ENCODE results near the gene UVSSA. TPM values are rescaled to one million over a fixed set of nuclear protein-coding genes. Genes with fewer than 3 reads are reported as not detected.

The UVSSA gene
- total and polyA plus RNA-seq, 5 donors from 2014 or later, result 2.1 to 42.9 (median 4.0) TPM

DNA sequence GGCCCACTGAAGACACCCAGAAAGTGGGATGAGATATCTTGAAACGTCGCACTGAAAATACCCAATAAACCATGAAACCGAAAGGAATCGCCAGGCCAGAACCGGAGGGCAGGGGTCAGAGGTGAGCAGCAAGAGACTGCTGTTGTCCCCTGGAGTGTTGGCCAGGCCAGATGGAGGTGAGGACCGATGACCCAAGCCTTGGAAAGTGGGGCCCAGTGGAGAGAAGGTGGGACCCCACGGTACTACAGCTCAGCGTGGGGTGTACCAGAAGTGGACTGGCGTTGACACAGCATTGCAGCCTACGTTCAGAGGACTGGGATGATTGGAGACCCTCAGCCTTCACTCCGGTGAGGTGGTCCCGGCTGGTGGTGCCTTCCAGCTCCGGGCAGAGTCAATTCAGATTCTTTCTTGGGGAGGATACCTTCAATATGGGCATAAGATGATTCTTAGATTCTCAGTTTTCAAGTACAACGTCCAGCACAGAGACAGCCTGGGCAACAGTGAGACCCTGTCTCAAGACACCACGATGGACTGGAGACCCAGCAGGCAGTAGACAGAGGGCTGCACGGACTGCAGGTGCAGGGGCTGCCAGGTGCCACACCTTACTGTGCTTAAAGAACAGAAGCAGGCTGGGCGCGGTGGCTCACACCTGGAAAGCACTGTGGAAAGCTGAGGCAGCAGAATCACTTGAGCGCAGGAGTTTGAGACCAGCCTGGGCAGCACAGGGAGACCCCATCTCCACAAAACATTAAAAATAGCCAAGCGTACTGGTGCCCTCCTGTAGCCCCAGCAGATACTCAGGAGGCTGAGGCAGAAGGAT, 34.0 kb upstream of the UVSSA start:
- no peak overlapping the region for H3K4me3 ChIP-seq (ENCODE audit: low read depth, low read length)
- no peak for ATAC-seq (ENCODE audit: low read depth in 2 of 2)
- no peaks in the 10 kb centered on the region for H3K9me3 ChIP-seq (ENCODE audit: control insufficient read depth in 2 of 2, low read length in 2 of 2)
- Mint-ChIP-seq H3K9me3 (peaks cover 0 to 1% (median 0%) of the 10 kb centered on the region in 7 donors), H3K4me1 (peaks cover 10 to 49% (median 20%) of the 10 kb centered on the region in 4 donors), H3K27ac (peak overlapping the region in 2 of 3 donors; percentile 20 to 76), H3K4me3 (no peak overlapping the region), H3K27me3 (no peaks in the 10 kb centered on the region), H3K36me3 (peaks cover 16% of the 10 kb centered on the region)
- H3K27ac ChIP-seq (ENCODE audit: insufficient read depth, low read length, poor library complexity, severe bottlenecking), result no peak overlapping the region
- H3K27me3 ChIP-seq (ENCODE audit: control insufficient read depth, insufficient read depth, low read length), result no peaks in the 10 kb centered on the region
- no peak for DNase-seq
- H3K36me3 ChIP-seq (ENCODE audit: control insufficient read depth, insufficient read depth, low read length), result peaks cover 52% of the 10 kb centered on the region
- H3K4me1 ChIP-seq (ENCODE audit: control insufficient read depth, insufficient read depth, low read length, poor library complexity, severe bottlenecking), result peaks cover 22% of the 10 kb centered on the region

DNA sequence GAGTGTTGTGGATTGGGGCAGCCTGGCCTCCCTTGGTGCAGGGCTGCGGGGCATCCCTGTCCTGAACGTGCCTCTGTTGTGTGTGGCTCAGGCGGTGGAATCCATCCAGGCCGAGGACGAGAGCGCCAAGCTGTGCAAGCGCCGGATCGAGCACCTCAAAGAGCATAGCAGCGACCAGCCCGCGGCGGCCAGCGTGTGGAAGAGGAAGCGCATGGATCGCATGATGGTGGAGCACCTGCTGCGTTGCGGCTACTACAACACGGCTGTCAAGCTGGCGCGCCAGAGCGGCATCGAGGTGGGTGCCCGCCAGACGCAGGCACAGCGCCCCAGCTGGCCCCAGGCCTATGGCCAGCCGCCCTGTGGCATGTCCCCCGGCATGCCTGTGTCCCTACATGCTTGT, 31.7 kb upstream of the UVSSA start:
- Mint-ChIP-seq H3K27me3 (no peaks in the 10 kb centered on the region), H3K4me1 (peaks cover 0 to 31% (median 4%) of the 10 kb centered on the region in 4 donors), H3K27ac (no peak overlapping the region), H3K36me3 (peaks cover 17% of the 10 kb centered on the region), H3K4me3 (no peak overlapping the region), H3K9me3 (peaks cover 0 to 1% (median 0%) of the 10 kb centered on the region in 7 donors)
- no peak overlapping the region for H3K27ac ChIP-seq (ENCODE audit: insufficient read depth, low read length, poor library complexity, severe bottlenecking)
- peaks cover 1% of the 10 kb centered on the region for H3K4me1 ChIP-seq (ENCODE audit: control insufficient read depth, insufficient read depth, low read length, poor library complexity, severe bottlenecking)
- no peak overlapping the region for H3K4me3 ChIP-seq (ENCODE audit: low read depth, low read length)
- ATAC-seq (ENCODE audit: low read depth in 2 of 2) (no peak), DNase-seq (no peak)
- H3K36me3 ChIP-seq (ENCODE audit: control insufficient read depth, insufficient read depth, low read length), result peaks cover 68% of the 10 kb centered on the region
- H3K9me3 ChIP-seq (ENCODE audit: control insufficient read depth in 2 of 2, low read length in 2 of 2), result no peaks in the 10 kb centered on the region
- H3K27me3 ChIP-seq (ENCODE audit: control insufficient read depth, insufficient read depth, low read length), result no peaks in the 10 kb centered on the region

DNA sequence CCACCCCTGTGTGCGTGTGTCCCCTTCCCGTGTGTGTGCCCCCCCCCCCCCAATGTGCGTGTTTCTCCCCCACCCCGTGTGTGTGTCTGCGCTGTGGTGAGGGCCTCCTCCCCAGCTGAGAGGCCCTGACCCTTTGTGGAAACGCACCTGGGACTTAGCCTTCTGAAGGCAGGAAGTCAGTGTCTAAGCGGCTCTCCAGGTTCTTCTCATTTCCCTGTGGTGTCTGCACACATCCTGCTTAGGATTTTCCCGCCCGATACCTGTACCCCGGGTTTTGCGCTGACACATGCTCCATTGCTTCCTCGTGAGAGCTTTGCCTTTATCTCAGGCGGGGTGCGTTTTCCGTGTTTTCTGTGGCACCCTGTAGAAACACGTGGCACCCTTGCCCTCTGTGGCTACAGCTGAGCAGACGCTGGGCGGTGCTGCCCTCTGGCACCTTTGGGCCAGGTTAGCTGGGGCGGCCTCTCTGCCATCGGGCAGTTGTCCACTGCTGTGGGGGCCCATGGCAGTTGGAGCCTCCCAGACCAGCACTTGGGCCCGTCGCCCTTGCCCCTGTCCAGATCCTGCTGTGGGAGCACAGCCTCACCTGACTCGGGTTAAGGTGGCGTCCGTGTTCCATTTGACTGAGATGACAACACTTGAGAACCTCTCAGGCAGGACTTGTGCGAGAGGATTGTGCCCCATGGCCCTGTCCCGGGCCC, 31.0 kb upstream of the UVSSA start:
- no peaks in the 10 kb centered on the region for H3K4me1 ChIP-seq (ENCODE audit: control insufficient read depth, insufficient read depth, low read length, poor library complexity, severe bottlenecking)
- Mint-ChIP-seq H3K27ac (no peak overlapping the region), H3K4me3 (peak overlapping the region in 1 of 4 donors; percentile 41), H3K36me3 (peaks cover 20% of the 10 kb centered on the region), H3K9me3 (no peaks in the 10 kb centered on the region), H3K27me3 (no peaks in the 10 kb centered on the region), H3K4me1 (peaks cover 0 to 26% (median 3%) of the 10 kb centered on the region in 4 donors)
- no peaks in the 10 kb centered on the region for H3K27me3 ChIP-seq (ENCODE audit: control insufficient read depth, insufficient read depth, low read length)
- no peaks in the 10 kb centered on the region for H3K9me3 ChIP-seq (ENCODE audit: control insufficient read depth in 2 of 2, low read length in 2 of 2)
- no peak overlapping the region for H3K27ac ChIP-seq (ENCODE audit: insufficient read depth, low read length, poor library complexity, severe bottlenecking)
- peaks cover 68% of the 10 kb centered on the region for H3K36me3 ChIP-seq (ENCODE audit: control insufficient read depth, insufficient read depth, low read length)
- DNase-seq, result peak in 1 of 3 donors; percentile 45
- no peak for ATAC-seq (ENCODE audit: low read depth in 2 of 2)
- no peak overlapping the region for H3K4me3 ChIP-seq (ENCODE audit: low read depth, low read length)

DNA sequence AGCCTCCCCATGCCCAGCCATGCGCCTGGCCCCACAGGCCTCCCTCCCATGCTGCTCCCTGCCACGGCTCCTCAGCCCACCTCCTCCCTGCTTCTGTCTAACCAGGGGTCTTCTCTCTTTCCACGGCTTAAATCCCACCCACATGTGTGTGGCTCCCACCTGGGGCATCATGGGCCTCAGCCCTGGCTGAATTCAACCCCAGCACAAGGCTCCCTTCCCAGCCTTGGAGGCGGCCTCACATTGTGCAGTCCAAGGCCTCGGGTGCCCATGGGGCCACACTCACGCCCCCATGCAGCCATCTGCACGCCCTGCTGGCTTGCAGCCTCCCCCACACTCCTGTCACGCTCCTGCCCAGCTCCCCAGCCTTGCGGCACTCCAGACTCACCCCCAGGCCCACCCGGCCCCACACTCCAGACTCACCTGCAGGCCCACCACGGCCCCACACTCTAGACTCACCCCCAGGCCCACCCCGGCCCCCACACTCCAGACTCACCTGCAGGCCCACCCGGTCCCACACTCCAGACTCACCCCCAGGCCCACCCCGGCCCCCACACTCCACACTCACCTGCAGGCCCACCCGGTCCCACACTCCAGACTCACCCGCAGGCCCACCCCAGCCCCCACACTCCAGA, 30.4 kb upstream of the UVSSA start:
- Mint-ChIP-seq H3K9me3 (no peaks in the 10 kb centered on the region), H3K27ac (no peak overlapping the region), H3K27me3 (no peaks in the 10 kb centered on the region), H3K36me3 (peaks cover 24% of the 10 kb centered on the region), H3K4me3 (no peak overlapping the region), H3K4me1 (peaks cover 0 to 20% (median 5%) of the 10 kb centered on the region in 4 donors)
- Histone ChIP-seq H3K9me3 (ENCODE audit: control insufficient read depth in 2 of 2, low read length in 2 of 2) (no peaks in the 10 kb centered on the region), H3K27me3 (ENCODE audit: control insufficient read depth, insufficient read depth, low read length) (no peaks in the 10 kb centered on the region), H3K4me1 (ENCODE audit: control insufficient read depth, insufficient read depth, low read length, poor library complexity, severe bottlenecking) (no peaks in the 10 kb centered on the region), H3K4me3 (ENCODE audit: low read depth, low read length) (no peak overlapping the region), H3K36me3 (ENCODE audit: control insufficient read depth, insufficient read depth, low read length) (peaks cover 68% of the 10 kb centered on the region), H3K27ac (ENCODE audit: insufficient read depth, low read length, poor library complexity, severe bottlenecking) (no peak overlapping the region)
- ATAC-seq (ENCODE audit: low read depth in 2 of 2), result no peak
- DNase-seq, result no peak

DNA sequence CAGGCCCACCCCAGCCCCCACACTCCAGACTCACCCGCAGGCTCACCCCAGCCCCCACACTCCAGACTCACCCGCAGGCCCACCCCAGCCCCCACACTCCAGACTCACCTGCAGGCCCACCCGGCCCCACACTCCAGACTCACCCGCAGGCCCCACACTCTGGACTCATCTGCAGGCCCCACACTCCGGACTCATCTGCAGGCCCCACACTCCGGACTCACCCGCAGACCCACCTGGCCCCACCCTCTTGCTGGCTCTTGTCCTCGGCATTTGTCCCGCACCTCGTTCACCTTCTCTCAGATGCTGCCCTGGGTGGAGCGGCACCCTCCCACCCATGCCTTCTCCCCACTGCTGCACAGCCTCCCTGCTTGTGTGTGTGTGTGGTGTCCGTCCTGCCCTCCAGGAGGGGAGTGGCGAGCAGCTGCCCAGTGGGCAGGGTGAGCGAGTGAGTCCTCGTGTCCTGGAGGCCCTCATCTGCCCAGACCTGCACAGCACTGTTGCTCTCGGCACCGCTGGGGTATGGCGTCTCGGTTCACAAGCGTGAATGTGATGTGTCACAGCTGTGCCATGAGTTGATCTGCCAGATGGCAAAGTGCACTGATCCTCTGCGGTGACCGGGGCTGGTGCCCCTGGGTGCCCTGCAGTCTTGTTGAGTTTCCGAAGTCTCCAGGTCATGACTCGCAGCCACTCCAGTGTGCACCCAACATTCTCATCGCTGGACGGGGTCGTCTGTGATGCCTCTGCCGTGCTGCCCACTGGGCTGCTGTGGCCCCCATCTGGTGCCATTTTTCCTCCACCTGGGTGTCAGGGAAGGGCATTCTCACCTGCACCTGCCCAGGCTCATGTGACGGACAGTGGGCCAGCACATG, 29.6 kb upstream of the UVSSA start:
- Mint-ChIP-seq H3K36me3 (peaks cover 24% of the 10 kb centered on the region), H3K27ac (no peak overlapping the region), H3K4me1 (peaks cover 0 to 14% (median 5%) of the 10 kb centered on the region in 4 donors), H3K4me3 (no peak overlapping the region), H3K27me3 (no peaks in the 10 kb centered on the region), H3K9me3 (no peaks in the 10 kb centered on the region)
- Histone ChIP-seq H3K9me3 (ENCODE audit: control insufficient read depth in 2 of 2, low read length in 2 of 2) (no peaks in the 10 kb centered on the region), H3K36me3 (ENCODE audit: control insufficient read depth, insufficient read depth, low read length) (peaks cover 66% of the 10 kb centered on the region), H3K27ac (ENCODE audit: insufficient read depth, low read length, poor library complexity, severe bottlenecking) (no peak overlapping the region), H3K4me3 (ENCODE audit: low read depth, low read length) (no peak overlapping the region), H3K4me1 (ENCODE audit: control insufficient read depth, insufficient read depth, low read length, poor library complexity, severe bottlenecking) (no peaks in the 10 kb centered on the region), H3K27me3 (ENCODE audit: control insufficient read depth, insufficient read depth, low read length) (no peaks in the 10 kb centered on the region)
- no peak for DNase-seq
- ATAC-seq (ENCODE audit: low read depth in 2 of 2), result no peak

DNA sequence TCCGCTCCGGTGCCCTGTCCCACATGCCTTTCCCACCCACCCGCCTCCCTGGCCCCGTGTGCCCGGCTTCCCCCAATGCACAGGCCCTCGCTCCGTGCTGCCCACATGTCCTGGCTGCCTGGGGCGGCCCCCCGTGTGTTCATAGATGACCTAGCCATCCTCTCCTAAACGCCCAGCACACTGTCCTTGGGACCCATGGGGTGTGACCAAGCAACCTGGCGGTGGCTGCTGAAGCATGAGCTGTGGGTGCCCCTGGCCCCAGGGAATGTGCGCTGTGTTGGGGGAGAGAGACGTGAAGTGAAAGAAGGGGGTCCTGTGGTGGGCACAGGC, 29.0 kb upstream of the UVSSA start:
- Mint-ChIP-seq H3K4me3 (no peak overlapping the region), H3K27ac (peak overlapping the region in 1 of 3 donors; percentile 83), H3K27me3 (no peaks in the 10 kb centered on the region), H3K36me3 (peaks cover 23% of the 10 kb centered on the region), H3K9me3 (no peaks in the 10 kb centered on the region), H3K4me1 (peaks cover 0 to 14% (median 5%) of the 10 kb centered on the region in 4 donors)
- Histone ChIP-seq H3K4me3 (ENCODE audit: low read depth, low read length) (no peak overlapping the region), H3K9me3 (ENCODE audit: control insufficient read depth in 2 of 2, low read length in 2 of 2) (no peaks in the 10 kb centered on the region), H3K27ac (ENCODE audit: insufficient read depth, low read length, poor library complexity, severe bottlenecking) (no peak overlapping the region), H3K27me3 (ENCODE audit: control insufficient read depth, insufficient read depth, low read length) (no peaks in the 10 kb centered on the region), H3K4me1 (ENCODE audit: control insufficient read depth, insufficient read depth, low read length, poor library complexity, severe bottlenecking) (no peaks in the 10 kb centered on the region), H3K36me3 (ENCODE audit: control insufficient read depth, insufficient read depth, low read length) (peaks cover 66% of the 10 kb centered on the region)
- ATAC-seq (ENCODE audit: low read depth in 2 of 2) (no peak), DNase-seq (no peak)

DNA sequence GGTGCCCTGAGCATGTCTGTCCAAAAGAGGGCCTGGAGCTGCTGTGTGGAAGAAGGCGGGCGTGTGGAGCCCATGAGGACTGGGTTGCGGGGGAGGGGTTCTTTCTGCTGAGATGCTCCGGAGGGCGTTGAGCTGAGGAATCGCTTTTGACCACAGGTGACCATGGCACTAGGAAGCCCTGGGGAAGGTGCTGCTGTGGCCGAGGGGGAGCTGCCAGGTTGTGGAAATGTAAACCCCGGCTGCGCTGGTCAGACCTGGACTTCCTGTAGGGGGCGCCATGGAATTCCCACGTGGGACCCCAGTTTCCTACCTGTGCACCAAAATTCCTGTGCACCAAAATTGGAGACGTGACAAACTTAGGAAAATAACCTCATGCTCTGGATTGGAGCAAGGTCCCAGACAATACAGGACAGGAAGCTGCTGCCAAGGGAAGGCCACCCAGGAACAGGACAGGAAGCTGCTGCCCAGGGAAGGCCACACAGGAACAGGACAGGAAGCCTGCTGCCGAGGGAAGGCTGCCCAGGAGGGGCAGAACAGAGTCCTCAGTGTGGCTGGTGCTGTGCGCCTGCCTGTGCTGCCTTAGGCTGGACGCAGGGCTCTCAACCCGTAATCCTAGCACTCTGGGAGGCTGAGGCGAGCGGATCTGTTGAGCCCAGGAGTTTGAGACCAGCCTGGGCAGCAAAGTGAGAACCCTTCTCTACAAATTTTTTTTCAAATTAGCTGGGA, 28.4 kb upstream of the UVSSA start:
- no peak for DNase-seq
- Mint-ChIP-seq H3K9me3 (no peaks in the 10 kb centered on the region), H3K4me3 (no peak overlapping the region), H3K27ac (peak overlapping the region in 1 of 3 donors; percentile 83), H3K27me3 (no peaks in the 10 kb centered on the region), H3K4me1 (peaks cover 0 to 14% (median 5%) of the 10 kb centered on the region in 4 donors), H3K36me3 (peaks cover 17% of the 10 kb centered on the region)
- no peaks in the 10 kb centered on the region for H3K9me3 ChIP-seq (ENCODE audit: control insufficient read depth in 2 of 2, low read length in 2 of 2)
- ATAC-seq (ENCODE audit: low read depth in 2 of 2), result no peak
- no peaks in the 10 kb centered on the region for H3K27me3 ChIP-seq (ENCODE audit: control insufficient read depth, insufficient read depth, low read length)
- H3K4me1 ChIP-seq (ENCODE audit: control insufficient read depth, insufficient read depth, low read length, poor library complexity, severe bottlenecking), result no peaks in the 10 kb centered on the region
- H3K4me3 ChIP-seq (ENCODE audit: low read depth, low read length), result no peak overlapping the region
- H3K27ac ChIP-seq (ENCODE audit: insufficient read depth, low read length, poor library complexity, severe bottlenecking), result no peak overlapping the region
- H3K36me3 ChIP-seq (ENCODE audit: control insufficient read depth, insufficient read depth, low read length), result peaks cover 66% of the 10 kb centered on the region
